ENCODE measurements around the gene FBXO39.
A peak's percentile ranks its signal among the peaks of the same experiment; 100 is the strongest.
"Not testable (repeated sequence)": the region's sequence is repeated elsewhere in the genome, so short reads cannot be mapped to it uniquely, and the experiment has no call there.

FBXO39 gene

DNA sequence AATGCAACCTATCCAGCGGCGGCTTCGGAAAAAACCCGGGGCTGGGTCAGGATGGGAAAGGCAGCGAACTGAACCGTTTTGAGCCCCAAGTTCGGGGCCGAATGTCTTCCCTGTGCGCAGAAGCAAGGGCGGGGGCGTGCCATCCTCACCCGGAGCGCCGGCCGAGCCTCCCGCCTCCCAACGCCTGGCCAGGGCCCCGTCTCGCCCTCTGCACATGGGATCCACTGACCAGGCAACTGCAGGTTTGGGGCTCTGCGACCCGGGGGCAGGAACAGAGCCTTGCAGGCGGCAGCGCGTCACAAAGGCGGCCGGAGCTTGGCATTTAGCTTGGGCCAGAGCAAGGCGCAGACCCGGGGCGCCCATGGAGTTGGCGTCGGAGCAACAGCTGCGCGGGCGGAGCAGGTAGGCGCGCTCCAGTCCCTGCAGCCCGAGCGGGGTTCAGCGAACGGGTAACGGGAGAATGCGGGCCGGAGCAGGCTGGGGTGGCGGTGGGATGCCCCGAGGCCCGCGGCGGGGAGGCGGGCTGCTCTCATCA, at the start of gene FBXO39:
Gene FBXO39, plus strand, starts transcription at position 345 of the 535 bp plus-strand sequence. CDS start 3,654 bp downstream, outside the sequence.
- DNase-seq, result no peak

DNA sequence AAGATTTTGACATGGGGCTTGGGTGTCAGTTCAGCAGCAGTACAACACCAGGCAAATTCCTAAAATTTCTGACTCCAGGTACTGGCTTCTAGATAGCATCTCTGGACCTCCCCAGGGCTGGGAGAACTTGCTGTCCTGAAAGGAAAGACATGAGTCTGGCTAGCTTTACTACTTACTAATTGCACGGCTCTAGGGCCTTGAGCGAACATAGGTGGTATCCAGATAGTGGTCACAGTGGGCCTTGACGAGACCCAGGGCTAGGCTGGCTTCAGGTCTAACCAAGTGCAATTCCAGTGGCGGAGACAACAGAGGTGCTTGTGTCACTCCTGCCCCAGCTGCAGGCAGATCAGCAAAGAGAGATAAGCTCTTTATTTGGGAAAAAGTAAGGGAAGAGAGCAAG, 46.5 kb upstream of the FBXO39 start:
- DNase-seq, result no peak

DNA sequence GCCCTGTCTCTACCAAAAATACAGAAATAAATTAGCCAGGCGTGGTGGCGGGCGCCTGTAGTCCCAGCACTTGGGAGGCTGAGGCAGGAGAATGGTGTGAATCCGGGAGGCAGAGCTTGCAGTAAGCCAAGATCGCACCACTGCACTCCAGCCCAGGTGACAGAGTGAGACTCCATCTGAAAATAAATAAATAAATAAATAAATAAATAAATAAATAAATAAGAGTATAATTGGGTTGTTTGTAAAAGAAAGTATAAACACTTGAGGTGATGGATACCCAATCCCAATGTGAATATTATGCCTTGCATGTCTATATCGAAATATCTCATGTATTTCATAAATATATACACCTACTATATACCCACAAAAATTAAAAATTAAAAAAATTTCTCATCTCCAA, 29.4 kb upstream of the FBXO39 start:
- DNase-seq, result not testable (repeated sequence)

DNA sequence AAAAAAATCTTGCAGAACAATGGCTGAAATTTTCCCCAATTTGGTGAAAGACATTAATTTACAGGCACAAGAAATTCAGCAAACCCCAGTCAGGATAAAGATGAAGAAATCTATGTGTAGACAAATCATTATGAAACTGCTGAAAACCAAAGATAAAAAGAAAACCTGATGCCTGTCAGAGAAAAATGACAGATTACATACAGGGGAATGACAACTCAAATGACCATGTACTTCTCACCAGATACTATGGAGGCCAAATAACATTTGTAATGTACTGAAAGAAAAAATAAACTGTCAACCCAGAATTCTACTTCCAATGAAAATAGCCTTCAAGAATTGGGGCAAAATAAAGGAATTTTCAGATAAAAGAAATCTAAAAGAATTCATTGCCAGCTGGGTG, 27.4 kb upstream of the FBXO39 start:
- DNase-seq, result no peak

DNA sequence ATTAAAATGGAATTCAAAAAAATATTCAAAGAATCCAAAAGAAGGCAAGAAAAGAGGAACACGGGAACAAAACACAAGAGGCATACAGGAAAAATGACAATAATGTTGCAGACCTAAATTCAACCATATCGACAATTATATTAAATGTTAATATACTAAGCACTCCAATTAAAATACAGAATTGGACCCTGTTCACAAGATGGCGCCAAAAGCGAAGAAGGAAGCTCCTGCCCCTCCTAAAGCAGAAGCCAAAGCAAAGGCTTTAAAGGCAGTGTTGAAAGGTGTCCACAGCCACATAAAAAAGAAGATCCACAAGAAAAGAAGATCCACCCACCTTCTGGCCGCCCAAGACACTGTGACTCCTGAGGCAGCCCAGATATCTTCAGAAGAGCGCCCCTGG, 26.5 kb upstream of the FBXO39 start:
- peak; percentile 13 for DNase-seq

DNA sequence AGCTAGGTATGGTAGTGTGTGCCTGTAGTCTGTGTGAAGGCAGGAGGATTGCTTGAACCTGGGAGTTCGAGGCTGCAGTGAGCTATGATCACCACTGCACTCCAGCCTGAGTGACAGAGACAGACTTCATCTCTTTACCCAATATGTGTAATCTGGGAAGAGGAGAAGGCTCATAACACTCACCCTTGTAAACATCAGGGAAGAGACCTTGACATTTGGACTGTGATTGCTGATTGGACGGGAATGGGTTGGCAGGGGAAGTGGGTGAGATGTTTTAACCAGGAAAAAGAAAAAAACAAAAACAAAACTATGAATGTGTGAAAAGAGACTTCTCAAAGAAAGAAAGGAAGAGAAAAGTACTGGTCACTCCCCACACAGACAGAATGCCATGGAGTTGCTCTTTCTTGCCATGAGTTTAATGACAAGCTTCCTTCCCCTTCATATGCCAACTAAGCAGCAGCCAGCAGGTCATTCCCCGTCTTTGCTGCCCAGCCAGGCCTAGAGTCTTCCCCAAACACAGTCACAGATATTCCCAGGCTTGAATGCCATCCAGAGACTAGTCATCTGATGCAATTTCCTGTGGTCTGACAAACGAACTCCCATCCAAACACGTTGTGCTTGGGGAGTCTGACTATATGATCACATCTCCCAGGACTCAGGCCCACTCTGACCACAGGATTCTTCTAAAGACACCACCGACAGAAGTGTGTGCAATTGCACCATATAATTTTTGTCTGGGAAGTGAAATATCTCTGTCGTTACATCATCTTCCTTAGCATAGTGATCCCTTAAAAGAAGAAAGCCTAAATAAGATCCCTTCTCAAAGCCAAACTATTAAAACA, 23.7 kb upstream of the FBXO39 start:
- no peak for DNase-seq

DNA sequence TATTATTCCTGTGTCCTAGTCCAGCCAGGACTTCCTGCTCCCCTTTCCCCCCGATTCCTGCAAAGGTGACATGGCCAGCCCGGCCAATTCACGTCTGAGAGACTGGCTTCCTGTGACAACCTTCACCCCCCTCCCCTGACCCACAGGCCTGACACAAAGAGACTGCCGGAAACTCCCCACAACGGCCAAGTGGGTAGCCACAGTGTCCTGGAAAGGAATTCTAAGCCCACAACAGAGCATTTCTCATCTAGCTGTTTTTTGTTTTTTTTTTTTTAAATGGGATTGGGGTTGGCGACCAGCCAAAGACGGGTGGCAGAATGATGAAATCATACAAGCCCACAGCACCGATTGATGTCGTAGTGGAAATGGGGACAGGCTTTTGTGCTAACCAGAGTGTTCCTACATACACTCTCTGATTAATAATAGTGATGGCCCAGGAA, 23.0 kb upstream of the FBXO39 start:
- peak; percentile 42 for DNase-seq

DNA sequence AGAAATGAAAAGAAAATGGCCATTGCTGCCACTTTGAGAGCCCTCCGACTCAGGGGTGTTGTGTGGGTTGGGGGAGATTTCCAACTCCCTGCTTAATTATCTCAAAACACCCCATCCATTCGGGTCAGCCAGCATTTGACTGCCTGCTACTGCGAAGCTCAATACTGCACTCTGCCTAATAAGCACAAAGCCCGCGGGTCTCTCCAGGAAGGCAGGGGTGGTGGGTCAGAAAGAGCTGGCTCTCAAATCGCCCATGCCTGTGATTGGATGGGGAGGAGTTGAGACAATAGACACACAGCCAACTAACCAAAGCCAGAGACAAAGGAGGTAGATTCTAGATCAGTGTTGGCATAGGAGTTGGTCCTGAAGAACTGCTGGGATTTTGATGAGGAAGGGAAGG, 22.5 kb upstream of the FBXO39 start:
- no peak for DNase-seq

DNA sequence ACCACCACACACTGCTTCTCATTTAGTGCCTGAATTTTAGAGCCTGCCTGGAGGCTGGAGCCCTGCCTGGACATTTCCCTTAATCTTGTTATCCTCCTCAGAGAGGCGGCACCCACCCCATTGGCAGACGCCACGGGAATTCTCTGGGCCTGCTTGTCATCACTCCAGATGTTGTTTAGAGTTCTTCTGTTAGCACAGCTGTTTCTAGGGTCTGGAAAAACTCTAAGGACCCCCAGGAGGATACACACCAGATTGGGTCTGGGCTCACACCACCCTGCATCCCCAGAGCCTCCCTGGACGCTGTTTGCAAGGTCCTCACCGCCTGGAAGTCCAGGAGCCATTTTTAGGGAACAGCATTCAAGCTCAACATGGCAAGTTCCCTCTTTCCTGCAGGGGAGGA, 20.7 kb upstream of the FBXO39 start:
- DNase-seq, result no peak

DNA sequence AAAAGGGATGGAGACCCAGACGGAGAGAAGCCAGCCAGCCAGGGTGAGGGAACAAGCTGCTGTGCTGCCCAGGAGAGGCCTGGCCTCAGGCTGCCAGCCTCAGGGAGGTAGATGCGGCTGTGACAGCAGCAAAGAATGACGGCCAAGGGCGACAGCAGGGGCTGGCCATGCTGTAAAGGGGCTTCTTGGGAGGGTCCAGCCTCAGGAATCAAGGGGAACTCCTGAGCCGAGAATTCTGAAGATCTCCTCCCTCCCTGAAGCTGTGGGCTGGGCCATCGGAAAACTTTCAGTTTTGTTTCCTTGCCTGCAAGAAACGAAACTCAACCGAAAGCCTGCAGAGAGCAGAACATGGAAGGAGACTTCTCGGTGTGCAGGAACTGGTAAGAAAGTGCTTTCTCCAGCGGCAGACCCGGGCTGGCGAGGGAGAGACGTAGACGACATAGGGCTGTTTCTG, 20.3 kb upstream of the FBXO39 start, which contains the start of gene XAF1:
Gene XAF1, plus strand, starts transcription at position 316 of the 454 bp plus-strand sequence. Its CDS starts 33 bp downstream, at position 349.
- peak; percentile 72 for DNase-seq

DNA sequence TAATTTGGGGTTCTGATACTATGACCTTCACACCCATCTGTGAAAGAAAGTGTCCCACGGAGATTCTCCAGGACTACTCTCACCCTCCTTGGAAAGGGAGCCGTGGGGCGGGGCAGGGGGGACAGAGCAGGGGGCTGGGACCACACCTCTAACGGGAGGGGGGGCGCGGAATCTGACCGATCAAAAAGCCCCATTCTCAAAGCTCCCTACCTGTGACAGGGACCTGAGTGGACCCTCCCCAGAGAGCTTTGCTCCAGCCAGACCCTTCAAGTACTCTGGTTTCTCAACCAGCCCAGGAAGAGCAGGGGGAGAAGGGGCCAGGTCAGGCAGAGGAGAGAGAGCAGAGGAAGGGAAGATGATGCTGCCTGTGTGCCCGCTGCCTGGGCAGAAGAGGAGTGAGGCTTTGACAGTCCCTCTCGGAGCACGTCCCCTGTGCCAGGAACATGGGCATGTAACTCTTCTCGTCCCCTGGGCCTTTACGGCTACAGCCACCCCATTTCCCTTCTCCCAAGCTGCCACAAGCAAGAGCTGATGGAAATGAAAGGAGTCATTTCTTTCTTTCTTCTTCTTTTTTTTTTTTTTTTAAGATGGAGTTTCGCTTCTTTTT, 19.5 kb upstream of the FBXO39 start:
- DNase-seq, result peak; percentile 10

DNA sequence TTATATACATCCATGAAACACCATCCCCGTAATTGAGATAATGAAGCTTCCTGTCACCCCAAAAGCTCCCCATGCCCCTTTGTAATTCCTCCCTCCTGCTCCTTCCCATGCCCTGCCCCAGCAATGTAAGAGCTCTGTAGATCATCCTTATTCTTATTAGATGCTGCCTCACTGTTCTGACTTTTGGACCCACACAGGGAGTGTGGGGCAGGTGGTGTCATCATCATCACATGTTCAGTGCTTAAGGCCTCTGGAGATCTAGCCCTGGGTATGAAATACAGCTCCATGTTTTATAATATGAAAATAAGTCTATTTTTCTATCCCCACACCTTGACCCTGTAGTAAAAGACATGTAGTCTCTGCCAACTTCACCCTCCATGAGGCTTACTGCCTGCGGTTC, 18.3 kb upstream of the FBXO39 start:
- DNase-seq, result no peak

DNA sequence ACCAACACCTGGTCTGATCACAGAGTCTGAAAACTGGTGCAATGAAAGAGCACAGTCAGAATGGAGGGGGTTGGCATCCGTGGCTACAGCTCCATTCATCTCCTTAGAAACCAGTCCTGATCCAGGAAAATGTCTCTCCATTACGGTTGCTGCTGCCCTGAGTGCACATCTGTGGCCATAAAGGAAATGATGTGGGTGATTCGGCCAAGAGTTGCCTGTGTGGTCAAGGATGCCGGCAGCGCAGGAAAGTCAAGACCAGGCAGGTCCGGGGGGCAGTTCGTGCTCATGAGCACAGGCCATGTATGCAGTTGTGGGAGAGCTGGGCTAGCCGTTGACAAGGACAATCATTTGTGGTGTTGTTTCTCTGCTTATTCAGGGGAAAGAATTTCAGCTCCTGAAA, 14.2 kb upstream of the FBXO39 start:
- DNase-seq, result no peak

DNA sequence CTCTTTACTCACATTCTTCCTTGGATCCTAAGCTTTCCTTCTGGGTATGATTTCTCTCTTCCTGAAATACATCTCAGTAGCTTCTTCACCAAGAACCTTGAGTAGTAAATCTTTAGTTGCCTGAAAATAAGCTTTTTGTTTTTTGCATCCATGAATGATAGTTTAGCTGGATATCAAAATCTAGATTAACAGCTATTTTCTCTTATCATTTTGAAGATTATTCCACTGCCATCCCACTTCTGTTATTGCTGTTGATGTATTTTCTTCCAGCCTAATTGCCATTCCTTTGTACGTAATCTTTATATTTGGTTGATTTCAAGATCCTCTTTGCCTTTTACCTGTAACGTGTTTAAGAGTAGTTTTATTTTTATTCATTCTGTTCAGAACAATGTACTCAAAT, 7.6 kb upstream of the FBXO39 start:
- DNase-seq, result no peak

DNA sequence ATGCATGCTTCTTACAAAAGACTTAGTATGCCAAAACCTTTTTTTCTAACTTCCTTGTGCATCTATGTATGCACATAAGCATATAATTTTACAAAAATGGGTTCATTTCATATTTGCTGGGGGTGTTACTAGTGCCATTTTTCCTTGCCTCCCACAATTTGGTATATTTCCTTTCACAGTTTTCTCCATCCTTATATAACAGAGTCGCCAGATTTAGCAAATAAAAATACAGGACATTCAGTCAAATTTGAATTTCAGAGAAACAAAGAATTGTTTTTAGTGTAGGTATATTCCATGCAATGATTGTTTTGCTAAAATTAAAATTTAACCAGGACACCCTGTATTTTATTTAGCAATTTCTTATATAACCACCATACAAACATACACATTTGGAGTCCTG, 4.0 kb upstream of the FBXO39 start:
- no peak for DNase-seq

DNA sequence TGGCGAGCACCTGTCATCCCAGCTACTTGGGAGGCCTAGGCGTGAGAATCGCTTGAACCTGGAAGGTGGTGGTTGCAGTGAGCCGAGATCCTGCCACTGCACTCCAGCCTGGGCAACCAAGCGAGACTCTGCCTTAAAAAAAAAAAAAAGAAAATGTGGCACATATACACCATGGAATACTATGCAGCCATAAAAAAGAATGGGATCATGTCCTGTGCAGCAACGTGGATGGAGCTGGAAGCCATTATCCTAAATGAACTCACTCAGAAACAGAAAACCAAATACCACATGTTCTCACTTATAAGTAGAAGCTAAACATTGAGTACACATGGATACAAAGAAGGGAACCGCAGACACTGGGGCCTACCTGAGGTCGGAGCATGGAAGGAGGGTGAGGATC, 1.1 kb upstream of the FBXO39 start:
- not testable (repeated sequence) for DNase-seq

DNA sequence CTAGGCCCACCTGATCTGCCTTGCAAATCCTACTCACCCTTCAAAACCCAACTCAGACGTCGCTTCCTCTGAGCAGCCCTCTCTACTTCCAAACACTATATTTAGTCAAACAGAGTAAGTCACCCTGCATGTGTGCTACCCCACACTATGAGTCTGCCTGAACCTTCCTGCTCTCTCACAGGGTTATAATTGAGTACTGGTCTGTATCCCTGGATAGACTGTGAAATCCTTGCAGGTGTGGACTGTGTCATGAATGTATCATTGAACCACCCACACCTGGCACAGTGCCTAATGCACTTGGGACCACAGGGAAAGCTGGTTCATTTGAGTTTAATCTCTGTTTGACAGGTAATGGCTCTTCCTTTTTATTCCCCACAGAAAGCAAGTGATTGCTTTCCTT, 3.4 kb downstream of the FBXO39 start:
- DNase-seq, result no peak

DNA sequence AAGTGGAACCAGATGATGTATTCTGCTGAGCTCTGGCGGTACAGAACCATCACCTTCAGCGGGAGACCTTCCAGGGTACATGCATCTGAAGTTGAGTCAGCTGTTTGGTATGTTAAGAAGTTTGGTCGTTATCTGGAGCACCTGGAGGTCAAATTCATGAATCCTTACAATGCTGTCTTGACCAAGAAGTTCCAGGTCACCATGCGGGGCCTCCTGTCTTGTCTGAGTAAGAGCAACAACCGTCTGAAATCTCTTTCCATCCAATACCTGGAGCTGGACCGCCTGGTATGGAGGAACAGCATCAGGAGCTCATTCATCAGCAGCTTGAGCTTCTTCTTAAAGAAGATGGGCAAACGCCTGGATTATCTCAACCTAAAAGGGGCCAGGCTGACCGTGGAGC, 4.0 kb downstream of the FBXO39 start:
- DNase-seq, result no peak

DNA sequence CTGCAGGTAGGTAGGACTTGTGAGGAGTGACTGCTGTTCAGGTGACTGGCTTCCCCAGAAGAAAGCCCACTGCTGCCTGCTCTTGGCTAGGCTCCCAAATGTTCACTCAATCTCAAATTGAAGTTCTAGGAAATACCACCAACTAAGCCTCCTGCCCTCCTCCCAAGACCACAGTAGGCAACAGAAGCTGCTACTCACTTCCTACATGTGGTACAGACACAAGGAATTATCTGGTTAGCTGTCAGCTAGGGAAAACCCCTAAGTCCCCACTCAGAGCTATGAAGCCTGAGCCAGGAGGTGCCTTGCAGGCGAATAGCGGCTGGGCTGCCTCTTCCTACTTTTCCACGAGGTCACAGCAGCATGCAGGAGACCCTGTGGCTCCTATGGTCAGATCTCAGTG, 4.9 kb downstream of the FBXO39 start:
- DNase-seq, result no peak

DNA sequence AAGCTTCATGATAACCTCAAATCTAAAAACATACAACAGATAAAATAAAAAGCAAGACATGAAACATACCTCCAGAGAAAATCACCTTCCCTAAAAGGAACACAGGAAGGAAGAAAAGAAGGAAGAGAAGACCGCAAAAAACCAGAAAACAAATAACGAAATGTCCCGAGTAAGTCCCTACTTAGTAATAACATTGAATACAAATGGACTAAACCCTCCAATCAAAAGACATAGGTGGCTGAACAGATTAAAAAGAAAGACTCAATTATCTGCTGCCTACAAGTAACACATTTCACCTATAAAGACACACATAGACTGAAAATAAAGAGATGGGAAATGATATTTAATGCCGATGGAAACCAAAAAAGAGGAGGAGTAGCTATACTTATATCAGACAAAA, 6.2 kb downstream of the FBXO39 start:
- no peak for DNase-seq

DNA sequence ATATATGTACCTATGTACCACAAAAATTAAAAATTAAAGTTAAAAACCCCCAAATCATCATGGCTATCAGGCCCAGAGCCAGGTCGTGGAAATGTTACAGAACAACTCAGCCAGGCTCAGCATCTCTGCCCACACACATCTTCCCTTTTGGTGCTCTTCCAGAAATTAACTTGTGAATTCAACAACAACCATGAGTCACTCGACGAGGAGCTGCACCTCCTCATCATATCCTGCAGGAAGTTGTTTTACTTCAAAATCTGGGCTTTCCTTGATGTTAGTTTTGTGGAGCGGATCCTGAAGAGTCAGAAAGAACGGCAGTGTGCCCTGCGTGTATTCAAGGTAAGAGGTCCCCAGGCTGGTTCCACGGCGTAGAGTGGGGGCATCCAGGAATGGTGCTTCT, 10.6 kb downstream of the FBXO39 start:
- no peak for DNase-seq

DNA sequence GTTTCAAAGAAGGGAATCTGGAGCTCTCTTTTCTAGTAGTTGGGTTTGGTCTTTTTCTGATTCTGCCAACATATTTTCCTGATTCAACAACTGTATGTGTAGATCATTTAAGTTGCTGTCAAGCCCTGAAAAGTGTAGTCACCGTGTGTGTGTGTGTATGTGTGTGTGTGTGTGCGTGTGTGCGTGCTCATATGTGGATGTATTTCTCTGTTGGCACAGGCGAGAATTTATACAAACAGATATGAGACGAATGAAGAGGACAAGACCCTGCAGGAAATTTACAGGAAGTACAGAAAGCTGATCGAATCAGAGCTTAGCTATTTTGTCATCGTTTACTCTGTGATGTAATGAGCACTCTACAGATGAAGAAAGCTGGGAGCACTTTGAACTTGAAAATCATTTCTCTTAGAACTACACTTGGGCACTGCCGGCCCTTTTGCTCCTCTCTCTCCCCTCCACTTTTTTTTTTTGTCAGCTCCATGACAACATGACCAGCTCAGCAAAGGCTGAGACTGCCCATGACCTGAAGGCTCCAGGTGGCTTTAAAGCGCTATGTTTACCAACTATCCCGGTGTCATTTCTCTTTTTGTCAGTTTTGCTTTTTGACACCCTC, 11.2 kb downstream of the FBXO39 start:
- DNase-seq, result no peak

DNA sequence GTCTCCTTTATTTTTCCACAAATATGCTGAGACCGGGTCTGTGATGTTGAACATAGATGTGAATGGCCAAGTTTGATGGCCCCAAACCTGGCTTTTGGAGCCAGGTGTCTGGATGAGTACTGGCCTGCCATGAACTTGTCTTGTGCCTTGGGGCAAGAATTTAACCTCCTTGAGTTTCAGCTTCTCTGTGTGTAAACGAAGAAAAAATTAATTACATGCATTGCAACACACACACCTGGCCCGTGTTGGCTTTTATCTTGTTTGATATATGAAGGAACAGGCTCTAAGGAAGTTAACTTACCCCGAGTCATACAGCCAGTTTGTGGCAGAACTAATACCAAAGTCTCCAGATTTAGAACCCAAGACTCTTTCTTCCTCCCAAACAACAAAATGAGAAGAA, 13.1 kb downstream of the FBXO39 start:
- no peak for DNase-seq
